BLaER1 (cell line): ENCODE results near the gene TLNRD1.

ENCODE experiments used
- H3K27ac ChIP-seq: shearing (Covaris generic); formaldehyde crosslinking; 2 replicates; pipeline ENCODE4 v1.8.1; 2022
- H3K27me3 ChIP-seq: shearing (Covaris generic); formaldehyde crosslinking; 2 replicates; pipeline ENCODE4 v1.8.1; 2022
- H3K36me3 ChIP-seq: shearing (Covaris generic); formaldehyde crosslinking; 2 replicates; pipeline ENCODE4 v1.8.1; 2022
- H3K4me1 ChIP-seq: shearing (Covaris generic); formaldehyde crosslinking; 2 replicates; pipeline ENCODE4 v1.8.1; 2022
- H3K4me2 ChIP-seq: shearing (Covaris generic); formaldehyde crosslinking; 2 replicates; pipeline ENCODE4 v1.8.1; 2022
- H3K4me3 ChIP-seq: shearing (Covaris generic); formaldehyde crosslinking; 2 replicates; pipeline ENCODE4 v1.8.1; 2022
- H3K9ac ChIP-seq: shearing (Covaris generic); formaldehyde crosslinking; 2 replicates; pipeline ENCODE4 v1.8.1; 2022
- H3K9me3 ChIP-seq: shearing (Covaris generic); formaldehyde crosslinking; 2 replicates; pipeline ENCODE4 v1.8.1; 2022
- H4K20me1 ChIP-seq: shearing (Covaris generic); formaldehyde crosslinking; 2 replicates; pipeline ENCODE4 v1.8.1; 2022
- Cebpa-rat ChIP-seq: shearing (Covaris generic); IDR thresholded peaks from 2 replicates; pipeline ENCODE4 v1.8.1; 2022

Gene TLNRD1

GRCh38 chr15:80966431-80967197 is 34.1 kb upstream of the TLNRD1 start:
- H3K27me3 ChIP-seq = no peaks in the 10 kb centered on the region
- no peak overlapping the region for H3K9ac ChIP-seq
- no peak for TF ChIP-seq Cebpa-rat
- H4K20me1 ChIP-seq = peaks cover 14% of the 10 kb centered on the region
- H3K9me3 ChIP-seq = peaks cover 18% of the 10 kb centered on the region
- no peak overlapping the region for H3K4me3 ChIP-seq
- no peaks in the 10 kb centered on the region for H3K4me1 ChIP-seq
- H3K36me3 ChIP-seq = peaks cover 37% of the 10 kb centered on the region
- H3K4me2 ChIP-seq = no peak overlapping the region
- no peak overlapping the region for H3K27ac ChIP-seq

GRCh38 chr15:80967451-80967850 is 33.3 kb upstream of the TLNRD1 start:
- no peak overlapping the region for H3K27ac ChIP-seq
- H4K20me1 ChIP-seq = peaks cover 21% of the 10 kb centered on the region
- no peak overlapping the region for H3K4me2 ChIP-seq
- H3K27me3 ChIP-seq = no peaks in the 10 kb centered on the region
- no peak overlapping the region for H3K9ac ChIP-seq
- no peak for TF ChIP-seq Cebpa-rat
- H3K36me3 ChIP-seq = peaks cover 42% of the 10 kb centered on the region
- no peaks in the 10 kb centered on the region for H3K4me1 ChIP-seq
- peaks cover 10% of the 10 kb centered on the region for H3K9me3 ChIP-seq
- H3K4me3 ChIP-seq = no peak overlapping the region

- Histone ChIP-seq H3K4me2 (no peak overlapping the region), H3K27ac (no peak overlapping the region), H3K4me1 (no peaks in the 10 kb centered on the region), H3K9me3 (peaks cover 10% of the 10 kb centered on the region), H3K27me3 (no peaks in the 10 kb centered on the region), H4K20me1 (peaks cover 27% of the 10 kb centered on the region), H3K4me3 (no peak overlapping the region), H3K36me3 (peaks cover 48% of the 10 kb centered on the region), H3K9ac (no peak overlapping the region)
- no peak for TF ChIP-seq Cebpa-rat
These were observed 32.7 kb upstream of the TLNRD1 start for GRCh38 chr15:80967991-80968510.

- Histone ChIP-seq H3K4me2 (no peak overlapping the region), H3K4me1 (no peaks in the 10 kb centered on the region), H3K36me3 (peaks cover 59% of the 10 kb centered on the region), H3K9me3 (peaks cover 9% of the 10 kb centered on the region), H3K9ac (no peak overlapping the region), H3K27ac (no peak overlapping the region), H3K4me3 (no peak overlapping the region), H4K20me1 (peaks cover 39% of the 10 kb centered on the region), H3K27me3 (no peaks in the 10 kb centered on the region)
- no peak for TF ChIP-seq Cebpa-rat
These were observed 31.4 kb upstream of the TLNRD1 start for GRCh38 chr15:80969316-80969715.

GRCh38 chr15:80970018-80970657 is 30.6 kb upstream of the TLNRD1 start:
- no peak for TF ChIP-seq Cebpa-rat
- Histone ChIP-seq H3K4me2 (no peak overlapping the region), H3K27ac (no peak overlapping the region)

GRCh38 chr15:80970658-80971057 is 30.1 kb upstream of the TLNRD1 start:
- Histone ChIP-seq H3K27ac (no peak overlapping the region), H3K4me2 (no peak overlapping the region), H3K9ac (no peak overlapping the region), H3K4me3 (no peak overlapping the region), H4K20me1 (peaks cover 47% of the 10 kb centered on the region), H3K4me1 (no peaks in the 10 kb centered on the region), H3K36me3 (peaks cover 61% of the 10 kb centered on the region), H3K27me3 (no peaks in the 10 kb centered on the region), H3K9me3 (no peaks in the 10 kb centered on the region)
- TF ChIP-seq Cebpa-rat = no peak

More at GRCh38 chr15:80970018-80970657, 30.6 kb upstream of the TLNRD1 start:
- H3K9me3 ChIP-seq = 0 out of 2 replicates have a peak, but pooled peaks cover under 1% of the 10 kb centered on the region
- H3K27me3 ChIP-seq = no peaks in the 10 kb centered on the region
- H4K20me1 ChIP-seq = peaks cover 42% of the 10 kb centered on the region
- H3K4me3 ChIP-seq = no peak overlapping the region
- no peak overlapping the region for H3K9ac ChIP-seq
- no peaks in the 10 kb centered on the region for H3K4me1 ChIP-seq
- peaks cover 59% of the 10 kb centered on the region for H3K36me3 ChIP-seq

GRCh38 chr15:80971143-80971542 is 29.6 kb upstream of the TLNRD1 start:
- no peak overlapping the region for H3K4me3 ChIP-seq
- no peak overlapping the region for H3K27ac ChIP-seq
- no peaks in the 10 kb centered on the region for H3K4me1 ChIP-seq
- peaks cover 52% of the 10 kb centered on the region for H4K20me1 ChIP-seq
- no peaks in the 10 kb centered on the region for H3K9me3 ChIP-seq
- no peak for TF ChIP-seq Cebpa-rat
- no peak overlapping the region for H3K4me2 ChIP-seq
- peaks cover 66% of the 10 kb centered on the region for H3K36me3 ChIP-seq
- H3K27me3 ChIP-seq = no peaks in the 10 kb centered on the region
- no peak overlapping the region for H3K9ac ChIP-seq

GRCh38 chr15:80972276-80972675 is 28.4 kb upstream of the TLNRD1 start:
- no peaks in the 10 kb centered on the region for H3K9me3 ChIP-seq
- no peaks in the 10 kb centered on the region for H3K4me1 ChIP-seq
- no peaks in the 10 kb centered on the region for H3K27me3 ChIP-seq
- H3K9ac ChIP-seq = no peak overlapping the region
- H3K4me2 ChIP-seq = no peak overlapping the region
- peaks cover 72% of the 10 kb centered on the region for H3K36me3 ChIP-seq
- H3K4me3 ChIP-seq = no peak overlapping the region
- H3K27ac ChIP-seq = no peak overlapping the region
- H4K20me1 ChIP-seq = peaks cover 63% of the 10 kb centered on the region
- no peak for TF ChIP-seq Cebpa-rat

GRCh38 chr15:80974914-80975313 is 25.8 kb upstream of the TLNRD1 start:
- H3K9ac ChIP-seq = no peak overlapping the region
- H3K9me3 ChIP-seq = no peaks in the 10 kb centered on the region
- H3K4me2 ChIP-seq = no peak overlapping the region
- no peak overlapping the region for H3K4me3 ChIP-seq
- no peak overlapping the region for H3K27ac ChIP-seq
- TF ChIP-seq Cebpa-rat = no peak
- no peaks in the 10 kb centered on the region for H3K4me1 ChIP-seq
- H4K20me1 ChIP-seq = peaks cover 90% of the 10 kb centered on the region
- no peaks in the 10 kb centered on the region for H3K27me3 ChIP-seq
- peaks cover 73% of the 10 kb centered on the region for H3K36me3 ChIP-seq

- no peak for TF ChIP-seq Cebpa-rat
- Histone ChIP-seq H3K9ac (no peak overlapping the region), H3K27me3 (no peaks in the 10 kb centered on the region), H3K4me1 (no peaks in the 10 kb centered on the region), H3K4me3 (no peak overlapping the region), H3K27ac (no peak overlapping the region), H3K36me3 (peaks cover 84% of the 10 kb centered on the region), H4K20me1 (peaks cover 80% of the 10 kb centered on the region), H3K9me3 (no peaks in the 10 kb centered on the region), H3K4me2 (no peak overlapping the region)
These were observed 23.9 kb upstream of the TLNRD1 start for GRCh38 chr15:80976851-80977250.
